K562 (cell line): ENCODE data around the gene PRTN3. TPM values are rescaled to one million over a fixed set of nuclear protein-coding genes. Genes with fewer than 3 reads are reported as not detected.

Source experiments
- ATAC-seq: fragments of 200-7000 bp; cut with Tn5 transposase; 3 replicates; pipeline ENCODE4 v1.9.1; 2020; ENCODE audit warnings: moderate library complexity
- BruUV-seq: library from RNA; stranded (reverse); fragments of 400-500 nt; replicated peaks from 2 replicates; lab custom pipeline; 2021; lab: Mats Ljungman, UMichigan
- CTCF ChIA-PET: fragments of 300-600 bp; formaldehyde crosslinking; extraction: SDS; loops from one replicate; lab custom pipeline; 2021; ENCODE audit warnings: low intra/inter-chr PET ratio; lab: Yijun Ruan, JAX
- POLR2A ChIA-PET: fragments of 300-600, 350-650 bp; sonication (Branson Sonifier 250); formaldehyde crosslinking; extraction: SDS; loops from one replicate; lab custom pipeline; 2021; ENCODE audit warnings: antibody characterized with exemption, inconsistent platforms; lab: Yijun Ruan, JAX
- DNase-seq, 4 experiments: peaks; one replicate each; pipeline versions ENCODE4 v3.0.0 to v3.0.0-alpha.2; 2011 to 2018; ENCODE audit warnings: low spot score in 3 of 4, mixed read lengths in 3 of 4; ENCODE audit errors: extremely low read depth in 1 of 4
- FAIRE-seq: peaks from 2 replicates; lab custom pipeline; 2011; peaks lifted over from hg19 to GRCh38; lab: Jason Lieb, UNC
- H2AFZ ChIP-seq: 2 replicates; pipeline ENCODE4 v1.6.0; 2011; ENCODE audit warnings: low read depth, low read length, control low read depth, inconsistent platforms
- H3K27ac ChIP-seq: fragments of 200-600 bp; 3 replicates; pipeline ENCODE4 v1.8.0; 2011; ENCODE audit warnings: low read depth, mild to moderate bottlenecking, control low read depth, inconsistent platforms, low read length, moderate library complexity, mixed read lengths; ENCODE audit errors: extremely low read depth
- H3K27me3 ChIP-seq, 2 experiments: fragments of 300-600 bp in 1 of 2; 2 replicates in 1 of 2; 3 replicates in 1 of 2; pipeline versions ENCODE4 v1.6.0 to v1.8.0; 2011; ENCODE audit warnings: inconsistent platforms in 2 of 2, low read length in 2 of 2, mild to moderate bottlenecking in 1 of 2, mixed read lengths in 1 of 2, moderate library complexity in 1 of 2; ENCODE audit not compliant: control insufficient read depth in 2 of 2, insufficient read depth in 2 of 2
- H3K36me3 ChIP-seq: fragments of 300-600 bp; 3 replicates; pipeline ENCODE4 v1.8.0; 2011; ENCODE audit warnings: mild to moderate bottlenecking, low read length, inconsistent platforms; ENCODE audit not compliant: control insufficient read depth, insufficient read depth
- H3K4me1 ChIP-seq, 2 experiments: fragments of 200-600 bp in 1 of 2; replicated peaks in 1 of 2; 2 replicates in 1 of 2; 3 replicates in 1 of 2; pipeline versions ENCODE4 v1.5.1 to v1.8.0; 2011; ENCODE audit warnings: inconsistent platforms in 2 of 2, low read length in 2 of 2, mild to moderate bottlenecking in 1 of 2, mixed read lengths in 1 of 2, moderate library complexity in 1 of 2; ENCODE audit not compliant: control insufficient read depth in 2 of 2, insufficient read depth in 2 of 2
- H3K4me2 ChIP-seq: 2 replicates; pipeline ENCODE4 v1.6.1; 2011; ENCODE audit warnings: low read length, control low read depth, inconsistent platforms, mixed read lengths; ENCODE audit not compliant: insufficient read depth
- H3K4me3 ChIP-seq: fragments of 200-600 bp; sonication (generic), shearing (Covaris generic); 2 replicates; pipeline ENCODE4 v1.5.1; 2016; ENCODE audit warnings: control low read depth, inconsistent platforms
- H3K79me2 ChIP-seq: fragments of 200-600 bp; 3 replicates; pipeline ENCODE4 v1.8.0; 2011; ENCODE audit warnings: low read length, inconsistent platforms; ENCODE audit not compliant: control insufficient read depth, insufficient read depth
- H3K9ac ChIP-seq, 2 experiments: 2 replicates each; pipeline versions ENCODE4 v1.6.0 to v1.6.1; 2011; ENCODE audit warnings: low read depth in 2 of 2, low read length in 2 of 2, control low read depth in 1 of 2, inconsistent platforms in 1 of 2, mild to moderate bottlenecking in 1 of 2, mixed read lengths in 1 of 2; ENCODE audit not compliant: insufficient read depth in 1 of 2
- H3K9me1 ChIP-seq: one replicate; pipeline ENCODE4 v1.6.0; 2011; ENCODE audit warnings: inconsistent platforms, mild to moderate bottlenecking, low read length, moderate library complexity; ENCODE audit not compliant: control insufficient read depth, insufficient read depth
- H3K9me3 ChIP-seq: replicated peaks from 2 replicates; pipeline ENCODE4 v1.5.1; 2011; ENCODE audit warnings: low read depth, low read length, inconsistent platforms; ENCODE audit not compliant: control insufficient read depth, insufficient read depth
- H4K20me1 ChIP-seq: replicated peaks from 2 replicates; pipeline ENCODE4 v1.6.1; 2011; ENCODE audit warnings: low read length, inconsistent platforms, mixed read lengths; ENCODE audit not compliant: control insufficient read depth, insufficient read depth
- BHLHE40 ChIP-seq: IDR thresholded peaks from 2 replicates; pipeline ENCODE4 v1.6.1; 2011; ENCODE audit warnings: low read length, improper control_type of control experiment
- L3MBTL2 ChIP-seq: fragments of 450-650 bp; IDR thresholded peaks from 2 replicates; pipeline ENCODE4 v1.6.1; 2016; ENCODE audit warnings: mild to moderate bottlenecking, moderate library complexity
- TAF9B ChIP-seq: fragments of 450-650 bp; IDR thresholded peaks from 2 replicates; pipeline ENCODE4 v1.6.1; 2018; ENCODE audit warnings: mild to moderate bottlenecking; ENCODE audit not compliant: partially characterized antibody
- ZBTB7A ChIP-seq: IDR thresholded peaks from 2 replicates; pipeline ENCODE4 v1.6.1; 2011; ENCODE audit warnings: low read depth, mild to moderate bottlenecking, low read length, moderate library complexity, borderline replicate concordance; ENCODE audit not compliant: control insufficient read depth
- WGBS: fragments of 100-300 bp; shearing (Covaris generic); methylation state at CpG from one replicate; pipeline ENCODE4 v1.1.6; 2016; ENCODE audit warnings: low coverage, mixed read lengths; ENCODE audit not compliant: insufficient coverage; ENCODE audit errors: missing lambda C conversion rate; 5-methylcytosine and 5-hydroxymethylcytosine counted together
- in situ Hi-C: fragments of 300-500 bp; cut with MboI; formaldehyde crosslinking; loops from 4 replicates; pipeline ENCODE4 v1.15.0; 2018; ENCODE audit warnings: inconsistent platforms, mixed read lengths
- intact Hi-C: fragments of 100-400 bp; cut with micrococcal nuclease; formaldehyde crosslinking; loops from 2 replicates; pipeline ENCODE4 v1.14.2; 2022
- polyA plus RNA-seq, 8 experiments: library from polyadenylated mRNA; depleted of rRNA in 4 of 8; stranded (reverse) in 5 of 8; unstranded in 3 of 8; fragments of >200 nt; fragmentation: Nextera tagmentation in 2 of 8; fragmentation: Illumina TruSeq in 1 of 8; extraction: Ambion mirVana in 2 of 8; extraction: Trizol in 1 of 8; gene quantifications; 2 replicates each; pipeline versions ENCODE4 v1.2.1 to v1.2.3, GENCODE V29; 2011 to 2014; ENCODE audit warnings: inconsistent platforms in 1 of 8, missing spikeins in 1 of 8
- total RNA-seq, 7 experiments: library from RNA; depleted of rRNA in 6 of 7; stranded (reverse); fragments of >200 nt in 6 of 7; fragmentation: Illumina TruSeq in 2 of 7; extraction: Trizol in 2 of 7; gene quantifications; 2 replicates each; pipeline versions ENCODE4 v1.2.1 to v1.2.3, GENCODE V29; 2011 to 2021; ENCODE audit warnings: low replicate concordance in 1 of 7
- TF ChIP-seq, protein P1 (sequence below): fragments of 250-450 bp; sonication (Bioruptor Pico); IDR thresholded peaks from 2 replicates; pipeline ENCODE4 v1.8.0; 2021; ENCODE audit warnings: moderate library complexity, mild to moderate bottlenecking, inconsistent platforms
- TF ChIP-seq, protein P2 (sequence below): sonication (generic); formaldehyde crosslinking; IDR thresholded peaks from 2 replicates; pipeline ENCODE4 v1.8.1; 2023; ENCODE audit warnings: mild to moderate bottlenecking, missing genetic modification reagents
- TF ChIP-seq, protein P3 (sequence below), 3 experiments: fragments of 200-800 bp in 1 of 3; sonication (Bioruptor generic) in 1 of 3; sonication (generic) in 1 of 3; formaldehyde crosslinking in 1 of 3; IDR thresholded peaks; 2 replicates each; pipeline versions ENCODE4 v1.6.1 to v1.8.0; 2016 to 2022; ENCODE audit warnings: mild to moderate bottlenecking in 2 of 3, missing compliant biosample characterization in 2 of 3, missing genetic modification characterization in 2 of 3, missing genetic modification reagents in 1 of 3

Gene PRTN3
- total and polyA plus RNA-seq, 9 of the 15 experiments (the other 6 are each of a cell fraction or from before 2014, with no cell fraction given) = 0.14 to 0.86 (median 0.43) TPM; not detected in 3

DNA sequence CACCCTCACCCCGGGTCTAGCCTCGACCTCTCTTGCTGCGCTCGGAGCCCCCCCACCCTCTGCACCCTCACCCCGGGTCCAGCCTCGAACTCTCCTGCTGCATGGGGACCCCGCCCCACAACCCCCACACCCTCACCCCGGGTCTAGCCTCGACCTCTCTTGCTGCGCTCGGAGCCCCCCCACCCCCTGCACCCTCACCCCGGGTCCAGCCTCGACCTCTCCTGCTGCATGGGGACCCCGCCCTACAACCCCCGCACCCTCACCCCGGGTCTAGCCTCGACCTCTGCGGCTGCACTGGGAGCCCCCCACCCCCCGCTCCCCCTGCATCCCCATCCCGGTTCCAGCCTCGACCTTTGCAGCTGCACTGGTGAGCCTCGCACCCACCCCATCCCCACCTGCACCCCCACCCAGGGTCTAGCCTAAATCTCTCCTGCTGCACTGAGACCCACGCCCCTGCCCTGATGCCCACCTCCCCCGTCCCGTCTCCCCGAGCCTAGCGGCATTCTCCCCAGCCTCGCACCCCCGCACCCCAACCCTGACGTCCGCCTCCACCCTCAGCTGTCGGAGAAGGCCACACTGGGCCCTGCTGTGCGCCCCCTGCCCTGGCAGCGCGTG lies 20.4 kb downstream of the PRTN3 start:
- Histone ChIP-seq H3K27ac (peak overlapping the region; percentile 82; the same call in 2 of the 3 replicates), H3K9me1 (no peaks in the 10 kb centered on the region), H3K27me3 (no peaks in the 10 kb centered on the region)
- ATAC-seq = no peak
- peak; percentile 73; the same call in 1 of the 2 replicates for TF ChIP-seq ZBTB7A
- TF ChIP-seq, protein P1, sequence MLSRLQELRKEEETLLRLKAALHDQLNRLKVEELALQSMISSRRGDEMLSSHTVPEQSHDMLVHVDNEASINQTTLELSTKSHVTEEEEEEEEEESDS (CRISPR knock-in tag) = no peak
- TF ChIP-seq, protein P2, sequence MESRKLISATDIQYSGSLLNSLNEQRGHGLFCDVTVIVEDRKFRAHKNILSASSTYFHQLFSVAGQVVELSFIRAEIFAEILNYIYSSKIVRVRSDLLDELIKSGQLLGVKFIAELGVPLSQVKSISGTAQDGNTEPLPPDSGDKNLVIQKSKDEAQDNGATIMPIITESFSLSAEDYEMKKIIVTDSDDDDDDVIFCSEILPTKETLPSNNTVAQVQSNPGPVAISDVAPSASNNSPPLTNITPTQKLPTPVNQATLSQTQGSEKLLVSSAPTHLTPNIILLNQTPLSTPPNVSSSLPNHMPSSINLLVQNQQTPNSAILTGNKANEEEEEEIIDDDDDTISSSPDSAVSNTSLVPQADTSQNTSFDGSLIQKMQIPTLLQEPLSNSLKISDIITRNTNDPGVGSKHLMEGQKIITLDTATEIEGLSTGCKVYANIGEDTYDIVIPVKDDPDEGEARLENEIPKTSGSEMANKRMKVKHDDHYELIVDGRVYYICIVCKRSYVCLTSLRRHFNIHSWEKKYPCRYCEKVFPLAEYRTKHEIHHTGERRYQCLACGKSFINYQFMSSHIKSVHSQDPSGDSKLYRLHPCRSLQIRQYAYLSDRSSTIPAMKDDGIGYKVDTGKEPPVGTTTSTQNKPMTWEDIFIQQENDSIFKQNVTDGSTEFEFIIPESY (CRISPR knock-in tag) = peak; percentile 70; the same call in 1 of the 2 replicates
- no peak for TF ChIP-seq BHLHE40
- no peak for TF ChIP-seq TAF9B
- no peak for TF ChIP-seq L3MBTL2
- TF ChIP-seq, protein P3, sequence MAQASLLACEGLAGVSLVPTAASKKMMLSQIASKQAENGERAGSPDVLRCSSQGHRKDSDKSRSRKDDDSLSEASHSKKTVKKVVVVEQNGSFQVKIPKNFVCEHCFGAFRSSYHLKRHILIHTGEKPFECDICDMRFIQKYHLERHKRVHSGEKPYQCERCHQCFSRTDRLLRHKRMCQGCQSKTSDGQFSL (CRISPR knock-in tag; IDR thresholded peaks at IDR 0.05) = no peak
- TF ChIP-seq, protein P3 (tag; IDR thresholded peaks at IDR 0.05) = peak in 1 of 2 experiments; percentile 23; a peak in 1 of 4 replicates
- TF ChIP-seq, all 486 proteins: peak for 3
- in situ Hi-C loops = no loop called here
- intact Hi-C loops = loop anchor here (5.0 kb wide), 2 partner anchors 121 to 381 kb away; partner anchors contain the start of genes ATP5F1D and WDR18
- no peaks in the 10 kb centered on the region for H4K20me1 ChIP-seq
- WGBS = 9% methylated on average over 12 of the region's 35 CpGs
- H3K79me2 ChIP-seq = peaks cover 12% of the 10 kb centered on the region
- peaks cover 17% of the 10 kb centered on the region; the same call in 1 of the 3 replicates for H3K36me3 ChIP-seq
- no peak overlapping the region for H2AFZ ChIP-seq
- H3K9me3 ChIP-seq = no peaks in the 10 kb centered on the region
- peak overlapping the region; percentile 62 for H3K4me3 ChIP-seq
- ChIA-PET POLR2A (interaction anchor here (0.7 to 1.3 kb wide), 2 partner anchors 46 to 160 kb away, joined by 3 to 4 read pairs; partner anchors contain the start of gene RNU6-2), CTCF (interaction anchor here (1.0 to 1.5 kb wide), 2 partner anchors 56 to 91 kb away, joined by 6 to 8 read pairs; partner anchors contain the start of gene KISS1R)
- no TSS peak for BruUV-seq
- peaks cover 25 to 65% of the 10 kb centered on the region in 2 experiments for H3K4me1 ChIP-seq
- DNase-seq (no peak), FAIRE-seq (no peak)
- peak overlapping the region; percentile 64; the same call in 1 of the 2 replicates for H3K4me2 ChIP-seq
- peak overlapping the region in 1 of 2 experiments; percentile 90; a peak in 2 of 4 replicates for H3K9ac ChIP-seq
